ENCODE results near the gene SLC23A1.

- TF ChIP-seq POLR2A (IDR thresholded peaks at IDR 0.05) (no peak), CTCF (IDR thresholded peaks at IDR 0.05) (no peak)
Measured at GRCh38 chr5:139407517-139407916, 24.4 kb upstream of the SLC23A1 start.
